ENCODE results near the gene HSD17B12.

Gene HSD17B12

DNA sequence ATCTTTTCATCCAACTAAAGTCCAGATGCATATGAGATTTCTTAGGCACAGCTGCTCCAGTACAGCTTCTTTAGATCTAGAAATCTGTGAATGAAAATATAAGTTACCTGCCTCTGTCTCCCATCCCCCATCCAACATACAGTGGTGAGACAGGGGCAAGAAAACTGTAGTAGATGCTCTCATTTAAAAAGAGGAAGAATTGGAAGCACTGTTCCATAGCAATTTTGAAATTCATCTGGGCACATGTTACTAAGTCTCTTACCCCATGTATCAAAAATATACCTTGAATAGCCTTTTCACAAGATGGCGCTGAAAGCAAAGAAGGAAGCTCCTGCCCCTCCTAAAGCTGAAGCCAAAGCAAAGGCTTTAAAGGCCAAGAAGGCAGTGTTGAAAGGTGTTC is 37.8 kb downstream of the HSD17B12 start:
- Histone ChIP-seq H3K27me3 (replicated peaks; ENCODE audit: control insufficient read depth, insufficient read depth, low read length) (no peaks in the 10 kb centered on the region), H3K4me3 (ENCODE audit: low read length) (no peak overlapping the region), H3K4me1 (ENCODE audit: control insufficient read depth, insufficient read depth, low read length) (no peaks in the 10 kb centered on the region), H3K36me3 (ENCODE audit: control insufficient read depth, insufficient read depth, low read length, severe bottlenecking) (peaks cover 24% of the 10 kb centered on the region), H3K9me3 (ENCODE audit: control insufficient read depth, low read length) (peaks cover 6% of the 10 kb centered on the region), H3K9ac (ENCODE audit: low read length) (no peak overlapping the region)
- no peak for DNase-seq (ENCODE audit: low read depth)

GRCh38 chr11:43723617-43724016 is 43.1 kb downstream of the HSD17B12 start:
- Histone ChIP-seq H3K36me3 (ENCODE audit: control insufficient read depth, insufficient read depth, low read length, severe bottlenecking) (peaks cover 34% of the 10 kb centered on the region), H3K9ac (ENCODE audit: low read length) (no peak overlapping the region), H3K4me1 (ENCODE audit: control insufficient read depth, insufficient read depth, low read length) (no peaks in the 10 kb centered on the region), H3K9me3 (ENCODE audit: control insufficient read depth, low read length) (peaks cover 3% of the 10 kb centered on the region), H3K27me3 (replicated peaks; ENCODE audit: control insufficient read depth, insufficient read depth, low read length) (no peaks in the 10 kb centered on the region), H3K4me3 (ENCODE audit: low read length) (no peak overlapping the region)
- DNase-seq (ENCODE audit: low read depth) = no peak

GRCh38 chr11:43732225-43732624 is 51.7 kb downstream of the HSD17B12 start:
- peaks cover 18% of the 10 kb centered on the region for H3K4me1 ChIP-seq (ENCODE audit: control insufficient read depth, insufficient read depth, low read length)
- H3K4me3 ChIP-seq (ENCODE audit: low read length) = no peak overlapping the region
- no peaks in the 10 kb centered on the region for H3K27me3 ChIP-seq (replicated peaks; ENCODE audit: control insufficient read depth, insufficient read depth, low read length)
- H3K9ac ChIP-seq (ENCODE audit: low read length) = no peak overlapping the region
- H3K36me3 ChIP-seq (ENCODE audit: control insufficient read depth, insufficient read depth, low read length, severe bottlenecking) = peaks cover 32% of the 10 kb centered on the region
- DNase-seq (ENCODE audit: low read depth) = no peak
- H3K9me3 ChIP-seq (ENCODE audit: control insufficient read depth, low read length) = no peaks in the 10 kb centered on the region

GRCh38 chr11:43734256-43734655 is 53.7 kb downstream of the HSD17B12 start:
- Histone ChIP-seq H3K4me3 (ENCODE audit: low read length) (no peak overlapping the region), H3K4me1 (ENCODE audit: control insufficient read depth, insufficient read depth, low read length) (peaks cover 32% of the 10 kb centered on the region), H3K9me3 (ENCODE audit: control insufficient read depth, low read length) (no peaks in the 10 kb centered on the region), H3K36me3 (ENCODE audit: control insufficient read depth, insufficient read depth, low read length, severe bottlenecking) (peaks cover 29% of the 10 kb centered on the region), H3K9ac (ENCODE audit: low read length) (no peak overlapping the region), H3K27me3 (replicated peaks; ENCODE audit: control insufficient read depth, insufficient read depth, low read length) (no peaks in the 10 kb centered on the region)
- no peak for DNase-seq (ENCODE audit: low read depth)

GRCh38 chr11:43735115-43735514 is 54.6 kb downstream of the HSD17B12 start:
- Histone ChIP-seq H3K9me3 (ENCODE audit: control insufficient read depth, low read length) (no peaks in the 10 kb centered on the region), H3K27me3 (replicated peaks; ENCODE audit: control insufficient read depth, insufficient read depth, low read length) (no peaks in the 10 kb centered on the region), H3K36me3 (ENCODE audit: control insufficient read depth, insufficient read depth, low read length, severe bottlenecking) (peaks cover 37% of the 10 kb centered on the region), H3K9ac (ENCODE audit: low read length) (no peak overlapping the region), H3K4me1 (ENCODE audit: control insufficient read depth, insufficient read depth, low read length) (peaks cover 39% of the 10 kb centered on the region), H3K4me3 (ENCODE audit: low read length) (no peak overlapping the region)
- no peak for DNase-seq (ENCODE audit: low read depth)

GRCh38 chr11:43735961-43736360 is 55.4 kb downstream of the HSD17B12 start:
- Histone ChIP-seq H3K9me3 (ENCODE audit: control insufficient read depth, low read length) (no peaks in the 10 kb centered on the region), H3K4me1 (ENCODE audit: control insufficient read depth, insufficient read depth, low read length) (peaks cover 39% of the 10 kb centered on the region), H3K9ac (ENCODE audit: low read length) (peak overlapping the region; percentile 53), H3K36me3 (ENCODE audit: control insufficient read depth, insufficient read depth, low read length, severe bottlenecking) (peaks cover 37% of the 10 kb centered on the region), H3K27me3 (replicated peaks; ENCODE audit: control insufficient read depth, insufficient read depth, low read length) (no peaks in the 10 kb centered on the region), H3K4me3 (ENCODE audit: low read length) (peak overlapping the region; percentile 25)
- peak; percentile 63 for DNase-seq (ENCODE audit: low read depth)

- no peaks in the 10 kb centered on the region for H3K27me3 ChIP-seq (replicated peaks; ENCODE audit: control insufficient read depth, insufficient read depth, low read length)
- H3K4me1 ChIP-seq (ENCODE audit: control insufficient read depth, insufficient read depth, low read length) = peaks cover 39% of the 10 kb centered on the region
- peak overlapping the region; percentile 25 for H3K4me3 ChIP-seq (ENCODE audit: low read length)
- H3K9me3 ChIP-seq (ENCODE audit: control insufficient read depth, low read length) = no peaks in the 10 kb centered on the region
- peaks cover 37% of the 10 kb centered on the region for H3K36me3 ChIP-seq (ENCODE audit: control insufficient read depth, insufficient read depth, low read length, severe bottlenecking)
- peak; percentile 85 for DNase-seq (ENCODE audit: low read depth)
- peak overlapping the region; percentile 53 for H3K9ac ChIP-seq (ENCODE audit: low read length)
These were observed 56.1 kb downstream of the HSD17B12 start for GRCh38 chr11:43736502-43737200.

DNA sequence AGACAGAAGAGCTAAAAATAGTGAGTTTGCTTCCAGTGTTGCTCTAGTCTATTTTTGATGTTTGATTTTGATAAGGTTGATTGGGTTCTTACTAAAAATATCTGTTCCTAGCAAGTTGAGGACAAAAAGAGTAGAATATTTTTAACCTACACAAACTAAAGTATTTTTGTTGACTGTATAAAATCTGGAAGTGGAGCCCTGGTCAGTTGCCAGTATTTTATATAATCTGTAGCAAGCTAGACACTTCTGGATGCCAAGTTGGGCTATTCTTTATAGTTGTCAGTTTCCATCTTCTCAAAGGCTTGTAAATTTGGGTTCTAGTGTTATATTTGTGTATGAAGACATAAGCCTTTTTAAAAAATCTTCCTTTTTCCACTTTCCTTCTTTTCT is 56.7 kb downstream of the HSD17B12 start:
- Histone ChIP-seq H3K4me3 (ENCODE audit: low read length) (peak overlapping the region; percentile 25), H3K9me3 (ENCODE audit: control insufficient read depth, low read length) (no peaks in the 10 kb centered on the region), H3K36me3 (ENCODE audit: control insufficient read depth, insufficient read depth, low read length, severe bottlenecking) (peaks cover 37% of the 10 kb centered on the region), H3K27me3 (replicated peaks; ENCODE audit: control insufficient read depth, insufficient read depth, low read length) (no peaks in the 10 kb centered on the region), H3K9ac (ENCODE audit: low read length) (peak overlapping the region; percentile 53), H3K4me1 (ENCODE audit: control insufficient read depth, insufficient read depth, low read length) (peaks cover 39% of the 10 kb centered on the region)
- peak; percentile 45 for DNase-seq (ENCODE audit: low read depth)

GRCh38 chr11:43738600-43739409 is 58.3 kb downstream of the HSD17B12 start:
- H3K9ac ChIP-seq (ENCODE audit: low read length) = no peak overlapping the region

GRCh38 chr11:43746670-43747069 is 66.1 kb downstream of the HSD17B12 start:
- H3K4me3 ChIP-seq (ENCODE audit: low read length) = no peak overlapping the region
- H3K36me3 ChIP-seq (ENCODE audit: control insufficient read depth, insufficient read depth, low read length, severe bottlenecking) = peaks cover 62% of the 10 kb centered on the region
- no peaks in the 10 kb centered on the region for H3K4me1 ChIP-seq (ENCODE audit: control insufficient read depth, insufficient read depth, low read length)
- H3K9me3 ChIP-seq (ENCODE audit: control insufficient read depth, low read length) = no peaks in the 10 kb centered on the region
- no peaks in the 10 kb centered on the region for H3K27me3 ChIP-seq (replicated peaks; ENCODE audit: control insufficient read depth, insufficient read depth, low read length)
- DNase-seq (ENCODE audit: low read depth) = no peak
- no peak overlapping the region for H3K9ac ChIP-seq (ENCODE audit: low read length)

More at GRCh38 chr11:43738600-43739409, 58.3 kb downstream of the HSD17B12 start:
- Histone ChIP-seq H3K4me3 (ENCODE audit: low read length) (peak overlapping the region; percentile 64), H3K4me1 (ENCODE audit: control insufficient read depth, insufficient read depth, low read length) (peaks cover 39% of the 10 kb centered on the region), H3K36me3 (ENCODE audit: control insufficient read depth, insufficient read depth, low read length, severe bottlenecking) (peaks cover 31% of the 10 kb centered on the region), H3K27me3 (replicated peaks; ENCODE audit: control insufficient read depth, insufficient read depth, low read length) (no peaks in the 10 kb centered on the region), H3K9me3 (ENCODE audit: control insufficient read depth, low read length) (no peaks in the 10 kb centered on the region)
- DNase-seq (ENCODE audit: low read depth) = peak; percentile 94

GRCh38 chr11:43747130-43747802 is 66.7 kb downstream of the HSD17B12 start:
- H3K9ac ChIP-seq (ENCODE audit: low read length) = no peak overlapping the region
- H3K4me3 ChIP-seq (ENCODE audit: low read length) = no peak overlapping the region
- H3K27me3 ChIP-seq (replicated peaks; ENCODE audit: control insufficient read depth, insufficient read depth, low read length) = no peaks in the 10 kb centered on the region
- H3K36me3 ChIP-seq (ENCODE audit: control insufficient read depth, insufficient read depth, low read length, severe bottlenecking) = peaks cover 66% of the 10 kb centered on the region
- H3K9me3 ChIP-seq (ENCODE audit: control insufficient read depth, low read length) = no peaks in the 10 kb centered on the region
- no peaks in the 10 kb centered on the region for H3K4me1 ChIP-seq (ENCODE audit: control insufficient read depth, insufficient read depth, low read length)
- DNase-seq (ENCODE audit: low read depth) = no peak
